HG02943 (cell line): ENCODE results near the gene TRAPPC10.

Experiments used
- ATAC-seq: cut with Tn5 transposase; IDR thresholded peaks from one replicate; pipeline ENCODE4 v1.9.1; 2021; ENCODE audit warnings: mild to moderate bottlenecking, low read depth, moderate library complexity; ENCODE audit not compliant: unreplicated experiment

The TRAPPC10 gene

GRCh38 chr21:44024887-44025353 is 12.8 kb downstream of the TRAPPC10 start:
- ATAC-seq: no peak

GRCh38 chr21:44027607-44028286 is 15.6 kb downstream of the TRAPPC10 start:
- ATAC-seq: no peak

GRCh38 chr21:44028287-44028659 is 16.2 kb downstream of the TRAPPC10 start:
- no peak for ATAC-seq

- no peak for ATAC-seq
Observed at GRCh38 chr21:44029460-44030087, 17.5 kb downstream of the TRAPPC10 start.

- ATAC-seq: no peak
Observed at GRCh38 chr21:44035244-44035643, 23.1 kb downstream of the TRAPPC10 start.

GRCh38 chr21:44038063-44038462 is 26.0 kb downstream of the TRAPPC10 start:
- ATAC-seq: no peak

GRCh38 chr21:44039828-44040227 is 27.7 kb downstream of the TRAPPC10 start:
- no peak for ATAC-seq

- ATAC-seq: no peak
Observed at GRCh38 chr21:44043613-44044012, 31.5 kb downstream of the TRAPPC10 start.

GRCh38 chr21:44046734-44047133 is 34.6 kb downstream of the TRAPPC10 start:
- ATAC-seq: no peak

- ATAC-seq: no peak
Observed at GRCh38 chr21:44047996-44048560, 36.0 kb downstream of the TRAPPC10 start.

GRCh38 chr21:44049182-44049581 is 37.1 kb downstream of the TRAPPC10 start:
- ATAC-seq: no peak

GRCh38 chr21:44049606-44050005 is 37.5 kb downstream of the TRAPPC10 start:
- ATAC-seq: no peak

GRCh38 chr21:44050276-44050675 is 38.2 kb downstream of the TRAPPC10 start:
- ATAC-seq: no peak

- no peak for ATAC-seq
Observed at GRCh38 chr21:44051462-44051941, 39.4 kb downstream of the TRAPPC10 start.

- ATAC-seq: no peak
Observed at GRCh38 chr21:44052071-44052829, 40.1 kb downstream of the TRAPPC10 start.

- ATAC-seq: no peak
Observed at GRCh38 chr21:44052830-44053226, 40.7 kb downstream of the TRAPPC10 start.

- no peak for ATAC-seq
Observed at GRCh38 chr21:44053567-44053966, 41.5 kb downstream of the TRAPPC10 start.

- no peak for ATAC-seq
Observed at GRCh38 chr21:44054710-44055109, 42.6 kb downstream of the TRAPPC10 start.

GRCh38 chr21:44057055-44057454 is 44.9 kb downstream of the TRAPPC10 start:
- no peak for ATAC-seq

GRCh38 chr21:44057960-44058651 is 46.0 kb downstream of the TRAPPC10 start:
- ATAC-seq: no peak

- ATAC-seq: no peak
Observed at GRCh38 chr21:44058652-44058964, 46.5 kb downstream of the TRAPPC10 start.
